H1 (cell line): ENCODE measurements around the gene BRD2. TPM values are rescaled to one million over a fixed set of nuclear protein-coding genes. Genes with fewer than 3 reads are reported as not detected.

ENCODE experiments used
- CTCF ChIA-PET: fragments of 300-600 bp; sonication (Branson Sonifier 250); formaldehyde crosslinking; loops from one replicate; lab custom pipeline; 2021; ENCODE audit not compliant: partially characterized antibody; lab: Charles Lee
- POLR2A ChIA-PET: fragments of 300-600 bp; sonication (Branson Sonifier 250); formaldehyde crosslinking; loops from one replicate; lab custom pipeline; 2021; ENCODE audit warnings: inconsistent platforms; ENCODE audit not compliant: partially characterized antibody; lab: Charles Lee
- DNase-seq, 2 experiments: peaks; one replicate each; pipeline versions ENCODE4 v3.0.0 to v3.0.0-alpha.2; 2010 to 2022; ENCODE audit warnings: low spot score in 2 of 2, low read depth in 1 of 2, mixed read lengths in 1 of 2
- FAIRE-seq: peaks from 2 replicates; lab custom pipeline; 2011; peaks lifted over from hg19 to GRCh38; lab: Jason Lieb, UNC
- H2AFZ ChIP-seq: 2 replicates; pipeline ENCODE4 v1.8.1; 2012; ENCODE audit warnings: low read length, inconsistent platforms
- H2AK5ac ChIP-seq: 2 replicates; pipeline ENCODE4 v1.6.1; 2013; ENCODE audit warnings: low read depth, low read length
- H2BK120ac ChIP-seq: replicated peaks from 2 replicates; pipeline ENCODE3; 2013; ENCODE audit warnings: low read depth, low read length, inconsistent platforms
- H2BK12ac ChIP-seq: 2 replicates; pipeline ENCODE4 v1.6.1; 2013; ENCODE audit warnings: low read depth, low read length
- H2BK15ac ChIP-seq: 2 replicates; pipeline ENCODE4 v1.6.1; 2013; ENCODE audit warnings: low read length
- H2BK20ac ChIP-seq: 2 replicates; pipeline ENCODE4 v1.6.1; 2013; ENCODE audit warnings: low read length
- H2BK5ac ChIP-seq: 2 replicates; pipeline ENCODE4 v1.6.1; 2013; ENCODE audit warnings: low read depth, low read length
- H3K14ac ChIP-seq: 2 replicates; pipeline ENCODE4 v1.6.1; 2013; ENCODE audit warnings: inconsistent platforms; ENCODE audit not compliant: insufficient read length
- H3K18ac ChIP-seq: 2 replicates; pipeline ENCODE4 v1.6.1; 2013; ENCODE audit warnings: low read length; ENCODE audit errors: extremely low read depth
- H3K23ac ChIP-seq: 2 replicates; pipeline ENCODE4 v1.6.1; 2013; ENCODE audit warnings: inconsistent platforms; ENCODE audit not compliant: insufficient read length
- H3K23me2 ChIP-seq: 2 replicates; pipeline ENCODE4 v1.6.1; 2013; ENCODE audit warnings: low read depth, low read length
- H3K27ac ChIP-seq: 2 replicates; pipeline ENCODE4 v1.6.1; 2011; ENCODE audit warnings: low read depth, low read length, inconsistent platforms
- H3K27me3 ChIP-seq, 4 experiments: replicated peaks in 1 of 4; 1 replicate in 1 of 4; 2 replicates in 3 of 4; pipeline versions ENCODE4 v1.6.1 to v1.8.1; 2011 to 2013; ENCODE audit warnings: low read length in 3 of 4, mild to moderate bottlenecking in 3 of 4, inconsistent platforms in 2 of 4, mixed read lengths in 2 of 4, moderate library complexity in 1 of 4; ENCODE audit not compliant: control insufficient read depth in 3 of 4, insufficient read depth in 3 of 4; ENCODE audit errors: extremely low read depth in 1 of 4
- H3K36me3 ChIP-seq, 4 experiments: 2 replicates each; pipeline versions ENCODE4 v1.6.1 to v1.8.1; 2011 to 2013; ENCODE audit warnings: mild to moderate bottlenecking in 4 of 4, low read length in 3 of 4, moderate library complexity in 2 of 4, control low read depth in 1 of 4, inconsistent platforms in 1 of 4; ENCODE audit not compliant: insufficient read depth in 4 of 4, control insufficient read depth in 2 of 4
- H3K4ac ChIP-seq: replicated peaks from 2 replicates; pipeline ENCODE3; 2013; ENCODE audit warnings: low read length, low read depth, mixed read lengths, inconsistent platforms; ENCODE audit not compliant: insufficient read length
- H3K4me1 ChIP-seq, 4 experiments: replicated peaks in 1 of 4; 1 replicate in 1 of 4; 2 replicates in 3 of 4; pipeline versions ENCODE4 v1.6.1 to v1.8.1; 2011 to 2013; ENCODE audit warnings: low read length in 3 of 4, inconsistent platforms in 2 of 4, mixed read lengths in 1 of 4; ENCODE audit not compliant: insufficient read depth in 4 of 4, control insufficient read depth in 3 of 4
- H3K4me2 ChIP-seq, 2 experiments: 2 replicates each; pipeline versions ENCODE4 v1.6.1 to v1.8.1; 2011 to 2013; ENCODE audit warnings: low read depth in 2 of 2, low read length in 2 of 2, control low read depth in 1 of 2, inconsistent platforms in 1 of 2, mild to moderate bottlenecking in 1 of 2; ENCODE audit not compliant: insufficient read depth in 1 of 2
- H3K4me3 ChIP-seq, 4 experiments: fragments of 200-600, 300-600 bp in 1 of 4; sonication (generic), shearing (Covaris generic), sonication (Bioruptor Twin) in 1 of 4; 2 replicates each; pipeline versions ENCODE4 v1.5.1 to v1.8.1; 2011 to 2016; ENCODE audit warnings: low read length in 4 of 4, low read depth in 3 of 4, control low read depth in 2 of 4, inconsistent platforms in 2 of 4, mild to moderate bottlenecking in 2 of 4, mixed read lengths in 1 of 4, moderate library complexity in 1 of 4; ENCODE audit not compliant: insufficient read depth in 2 of 4; ENCODE audit errors: extremely low read depth in 1 of 4
- H3K56ac ChIP-seq: replicated peaks from 2 replicates; pipeline ENCODE3; 2013; ENCODE audit warnings: low read depth, mild to moderate bottlenecking, mixed read lengths, low read length, inconsistent platforms; ENCODE audit not compliant: insufficient read length
- H3K79me1 ChIP-seq: 2 replicates; pipeline ENCODE4 v1.6.1; 2013; ENCODE audit warnings: low read depth, low read length, control low read depth
- H3K79me2 ChIP-seq, 2 experiments: 2 replicates each; pipeline versions ENCODE4 v1.6.1 to v1.8.1; 2012 to 2013; ENCODE audit warnings: low read length in 2 of 2, mild to moderate bottlenecking in 2 of 2, inconsistent platforms in 1 of 2; ENCODE audit not compliant: insufficient read depth in 2 of 2, control insufficient read depth in 1 of 2
- H3K9ac ChIP-seq, 4 experiments: replicated peaks in 1 of 4; 1 replicate in 1 of 4; 2 replicates in 3 of 4; pipeline versions ENCODE4 v1.6.1 to v1.8.1; 2011 to 2013; ENCODE audit warnings: low read depth in 3 of 4, low read length in 3 of 4, control low read depth in 2 of 4, mild to moderate bottlenecking in 2 of 4, moderate library complexity in 2 of 4, inconsistent platforms in 1 of 4; ENCODE audit errors: extremely low read depth in 1 of 4
- H3K9me3 ChIP-seq, 2 experiments: 2 replicates each; pipeline versions ENCODE4 v1.6.1 to v1.8.1; 2012 to 2013; ENCODE audit warnings: mild to moderate bottlenecking in 2 of 2, moderate library complexity in 2 of 2, control low read depth in 1 of 2, inconsistent platforms in 1 of 2, low read depth in 1 of 2, low read length in 1 of 2, mixed read lengths in 1 of 2; ENCODE audit not compliant: insufficient read depth in 2 of 2
- H4K20me1 ChIP-seq, 2 experiments: replicated peaks in 1 of 2; 2 replicates each; pipeline versions ENCODE3 to v1.8.1; 2011 to 2013; ENCODE audit warnings: inconsistent platforms in 2 of 2, low read length in 2 of 2, mild to moderate bottlenecking in 1 of 2; ENCODE audit not compliant: insufficient read depth in 2 of 2, control insufficient read depth in 1 of 2
- H4K5ac ChIP-seq: 2 replicates; pipeline ENCODE4 v1.6.1; 2013; ENCODE audit warnings: low read length, low read depth, mixed read lengths, inconsistent platforms; ENCODE audit not compliant: insufficient read length
- H4K8ac ChIP-seq: 2 replicates; pipeline ENCODE4 v1.8.0; 2013; ENCODE audit warnings: mild to moderate bottlenecking, moderate library complexity, low read length, inconsistent platforms; ENCODE audit not compliant: insufficient read depth; ENCODE audit errors: extremely low read depth
- H4K91ac ChIP-seq: replicated peaks from 2 replicates; pipeline ENCODE3; 2013; ENCODE audit warnings: low read length, mixed read lengths, inconsistent platforms; ENCODE audit not compliant: insufficient read length
- ATF3 ChIP-seq: IDR thresholded peaks from 2 replicates; pipeline ENCODE4 v1.6.1; 2011; ENCODE audit warnings: low read depth, mild to moderate bottlenecking, low read length; ENCODE audit not compliant: insufficient read depth
- BACH1 ChIP-seq: IDR thresholded peaks from 2 replicates; pipeline ENCODE4 v1.6.1; 2012; ENCODE audit warnings: low read length, improper control_type of control experiment
- BCL11A ChIP-seq, 2 experiments: IDR thresholded peaks; one replicate each; pipeline ENCODE4 v1.6.1; 2011; ENCODE audit warnings: low read depth in 2 of 2, low read length in 2 of 2, mild to moderate bottlenecking in 2 of 2
- BRCA1 ChIP-seq: IDR thresholded peaks from 2 replicates; pipeline ENCODE4 v1.6.1; 2012; ENCODE audit warnings: low read depth, low read length, improper control_type of control experiment
- CBX8 ChIP-seq: fragments of 300-800, 300-1000 bp; sonication (generic); IDR thresholded peaks from 2 replicates; pipeline ENCODE4 v1.7.1; 2016; ENCODE audit warnings: low read depth, low read length, borderline replicate concordance
- FOSL1 ChIP-seq: IDR thresholded peaks from 2 replicates; pipeline ENCODE4 v1.6.1; 2011; ENCODE audit warnings: mild to moderate bottlenecking, low read depth, low read length, moderate library complexity; ENCODE audit not compliant: insufficient read depth
- KDM4A ChIP-seq: IDR thresholded peaks from one replicate; pipeline ENCODE4 v1.7.1; 2012; ENCODE audit warnings: low read depth, mild to moderate bottlenecking, moderate library complexity, low read length, inconsistent platforms; ENCODE audit not compliant: severe bottlenecking
- NANOG ChIP-seq: IDR thresholded peaks from 2 replicates; pipeline ENCODE4 v1.6.1; 2011; ENCODE audit warnings: low read length, low read depth, mild to moderate bottlenecking, inconsistent platforms; ENCODE audit not compliant: insufficient read depth, poor library complexity, severe bottlenecking
- NRF1 ChIP-seq: IDR thresholded peaks from 2 replicates; pipeline ENCODE4 v1.6.1; 2011; ENCODE audit warnings: mild to moderate bottlenecking, low read depth, low read length, improper control_type of control experiment
- SIRT6 ChIP-seq: IDR thresholded peaks from one replicate; pipeline ENCODE4 v1.7.1; 2012; ENCODE audit warnings: low read length, inconsistent platforms
- SIX5 ChIP-seq: IDR thresholded peaks from 2 replicates; pipeline ENCODE4 v1.6.1; 2011; ENCODE audit warnings: mild to moderate bottlenecking, low read depth, low read length
- SP1 ChIP-seq: IDR thresholded peaks from 2 replicates; pipeline ENCODE4 v1.6.1; 2011; ENCODE audit warnings: low read depth, low read length
- SRF ChIP-seq: IDR thresholded peaks from 2 replicates; pipeline ENCODE4 v1.6.1; 2011; ENCODE audit warnings: mild to moderate bottlenecking, low read depth, low read length, moderate library complexity
- TAF7 ChIP-seq: optimal IDR thresholded peaks from 2 replicates; pipeline ENCODE3; 2011; ENCODE audit warnings: low read depth, mild to moderate bottlenecking, inconsistent platforms, low read length, moderate library complexity, borderline replicate concordance
- TCF12 ChIP-seq: IDR thresholded peaks from 2 replicates; pipeline ENCODE4 v1.6.1; 2011; ENCODE audit warnings: low read depth, mild to moderate bottlenecking, low read length
- WGBS, 2 experiments: shearing (Covaris generic) in 1 of 2; methylation state at CpG; one replicate each; pipeline versions ENCODE4 v1.1.6 to v1.1.7; 2013 to 2015; ENCODE audit warnings: low lambda C conversion rate in 2 of 2, mixed read lengths in 2 of 2, inconsistent platforms in 1 of 2, low coverage in 1 of 2, missing lambda C conversion rate in 1 of 2; ENCODE audit not compliant: insufficient replicate concordance in 2 of 2, insufficient coverage in 1 of 2, insufficient read length in 1 of 2; ENCODE audit errors: extremely low coverage in 1 of 2, missing lambda C conversion rate in 1 of 2; 5-methylcytosine and 5-hydroxymethylcytosine counted together
- polyA plus RNA-seq, 7 experiments: library from polyadenylated mRNA; depleted of rRNA in 3 of 7; stranded (reverse) in 5 of 7; unstranded in 2 of 7; fragments of >200 nt in 5 of 7; fragments of 200-250 nt in 2 of 7; gene quantifications; 1 replicate in 5 of 7; 2 replicates in 1 of 7; 4 replicates in 1 of 7; pipeline versions ENCODE4 v1.2.1 to v1.2.3, GENCODE V29; 2011 to 2013; ENCODE audit warnings: missing spikeins in 2 of 7, mixed read lengths in 2 of 7
- total RNA-seq: library from RNA; stranded (reverse); fragmentation: NEBNext Ultra II Directional; extraction: Animal tissue kit (Norgen Biotek cat#: 25700); gene quantifications from 2 replicates; pipeline ENCODE4 v1.2.1, GENCODE V29; 2021

The BRD2 gene
- total and polyA plus RNA-seq, 2 of the 8 experiments (the other 6 are each of a cell fraction or from before 2014, with no cell fraction given), result 132 to 185 TPM

- Histone ChIP-seq H3K79me1 (no peaks in the 10 kb centered on the region), H3K4me2 (no peak overlapping the region), H3K23me2 (no peaks in the 10 kb centered on the region), H4K8ac (no peak overlapping the region), H2AK5ac (no peak overlapping the region), H3K14ac (no peak overlapping the region), H2BK12ac (no peak overlapping the region), H2BK5ac (no peak overlapping the region), H2BK15ac (no peak overlapping the region), H3K56ac (no peak overlapping the region), H2BK120ac (no peak overlapping the region), H2BK20ac (no peak overlapping the region), H3K9ac (no peak overlapping the region), H3K4ac (no peak overlapping the region), H3K4me3 (no peak overlapping the region), H3K36me3 (no peaks in the 10 kb centered on the region), H3K18ac (no peak overlapping the region), H2AFZ (no peak overlapping the region), H3K23ac (no peak overlapping the region), H3K27me3 (no peaks in the 10 kb centered on the region), H3K4me1 (peaks cover 0 to 6% (median 1%) of the 10 kb centered on the region in 4 experiments; a peak in 4 of 7 replicates), H4K5ac (no peak overlapping the region), H3K79me2 (no peaks in the 10 kb centered on the region), H3K9me3 (no peaks in the 10 kb centered on the region), H4K20me1 (no peaks in the 10 kb centered on the region), H4K91ac (no peak overlapping the region), H3K27ac (no peak overlapping the region)
- ChIA-PET POLR2A (no interaction called here), CTCF (interaction anchor here (0.6 to 9.7 kb wide), 6 partner anchors 10 to 51 kb away, joined by 3 to 160 read pairs (median 12); partner anchors contain the start of gene HLA-DMA)
- DNase-seq, result no peak
- no peak for FAIRE-seq
- 90% methylated on average over 8 of the region's 8 CpGs; no CpG with 5 or more reads in 1 of the 2 experiments for WGBS, 2 experiments
- no peak for TF ChIP-seq SP1
- no peak for TF ChIP-seq SRF
- TF ChIP-seq FOSL1, result no peak
- no peak for TF ChIP-seq CBX8
- no peak for TF ChIP-seq NANOG
- TF ChIP-seq BCL11A (IDR thresholded peaks at IDR 0.05; ENCODE audit: low read depth in 2 of 2, low read length in 2 of 2), result no peak
- no peak for TF ChIP-seq KDM4A
- TF ChIP-seq BACH1, result no peak
- no peak for TF ChIP-seq TCF12
- TF ChIP-seq SIRT6, result no peak
- no peak for TF ChIP-seq TAF7
- TF ChIP-seq BRCA1, result no peak
- TF ChIP-seq ATF3, result no peak
- no peak for TF ChIP-seq NRF1
- no peak for TF ChIP-seq SIX5
Observed at GRCh38 chr6:32937230-32937633, 31.2 kb upstream of the BRD2 start.
